HK-2 (cell line): Measurements from ENCODE around the gene SLC1A7.

Experiments used
- DNase-seq: peaks from one replicate; pipeline ENCODE4 v3.0.0-alpha.2; 2018; ENCODE audit not compliant: unreplicated experiment

SLC1A7 gene

GRCh38 chr1:53160924-53161378 is 18.5 kb upstream of the SLC1A7 start:
- DNase-seq = no peak

DNA sequence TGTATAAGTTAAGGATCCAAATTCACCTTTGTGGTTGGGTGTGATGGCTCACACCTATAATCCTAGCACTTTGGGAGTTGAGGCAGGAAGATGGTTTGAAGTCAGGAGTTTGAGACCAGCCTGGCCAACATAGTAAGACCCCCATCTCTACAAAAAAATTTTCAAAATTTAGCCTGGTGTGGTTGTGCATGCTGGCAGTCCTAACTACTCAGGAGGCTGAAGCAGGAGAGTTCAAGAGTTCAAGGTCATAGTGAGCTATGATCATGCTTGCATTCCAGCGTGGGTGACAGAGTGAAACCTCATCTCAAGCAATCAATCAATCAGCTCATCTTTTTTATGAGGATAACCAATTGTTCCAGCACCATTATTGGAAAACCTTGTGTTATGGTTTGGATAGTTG is 16.5 kb upstream of the SLC1A7 start:
- no peak for DNase-seq

GRCh38 chr1:53156783-53157182 is 14.3 kb upstream of the SLC1A7 start:
- no peak for DNase-seq

GRCh38 chr1:53155945-53156344 is 13.5 kb upstream of the SLC1A7 start:
- DNase-seq = no peak

GRCh38 chr1:53155534-53155933 is 13.1 kb upstream of the SLC1A7 start:
- DNase-seq = no peak

GRCh38 chr1:53154859-53155438 is 12.5 kb upstream of the SLC1A7 start:
- no peak for DNase-seq

DNA sequence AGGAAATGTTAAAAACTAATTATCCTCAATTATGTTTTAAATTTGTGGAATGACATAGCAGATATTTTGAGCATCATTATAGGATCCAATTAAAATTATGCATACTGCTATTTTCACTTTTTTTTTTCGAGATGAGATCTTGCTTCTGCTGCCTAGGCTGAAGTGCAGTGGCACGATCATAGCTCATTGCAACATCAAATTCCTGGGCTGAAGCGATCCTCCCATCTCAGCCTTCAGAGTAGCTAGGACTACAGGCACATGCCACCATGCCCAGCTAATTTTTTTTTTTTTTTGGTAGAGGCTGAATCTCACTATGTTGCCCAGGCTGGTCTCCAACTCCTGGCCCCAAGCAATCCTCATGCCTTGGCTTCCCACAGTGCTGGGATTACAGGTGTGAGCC is 11.3 kb upstream of the SLC1A7 start:
- no peak for DNase-seq

DNA sequence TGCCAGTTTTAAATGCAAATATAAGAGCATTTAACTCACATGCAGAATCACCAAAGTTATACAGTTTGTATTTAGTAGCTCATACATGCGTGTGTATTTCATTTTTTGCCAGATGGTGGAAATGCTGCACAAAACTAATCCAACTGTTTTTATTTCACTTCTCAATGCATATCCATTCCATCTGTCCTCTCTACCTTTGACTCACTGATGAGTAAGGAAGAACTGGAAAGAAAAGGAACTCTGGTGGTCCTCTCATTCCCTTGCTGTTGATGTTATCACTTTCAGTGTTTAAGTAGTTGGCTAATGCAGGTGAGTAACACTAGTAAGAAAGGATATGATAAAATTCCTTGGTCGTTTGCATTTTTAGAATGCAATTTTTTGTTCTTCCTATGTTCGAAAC is 5.7 kb upstream of the SLC1A7 start:
- DNase-seq = no peak

DNA sequence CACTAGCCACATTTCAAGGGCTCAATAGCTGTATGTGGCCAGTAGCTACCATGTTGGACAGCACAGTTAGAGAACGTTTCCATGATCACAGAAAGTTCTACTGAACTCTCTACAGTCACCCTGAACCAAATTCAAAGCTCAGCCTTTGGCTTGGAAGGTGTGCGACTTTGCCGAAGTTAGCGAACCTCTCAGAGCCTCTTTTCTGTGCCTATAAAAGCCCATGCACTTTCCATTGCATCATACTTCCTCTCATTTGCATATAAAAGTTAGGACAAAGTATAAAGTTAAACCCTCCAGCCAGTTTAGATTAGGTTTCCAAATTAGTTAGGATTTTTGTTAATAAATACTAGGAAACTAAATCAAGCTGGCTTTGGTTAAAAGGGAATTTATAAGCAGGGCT is 4.7 kb upstream of the SLC1A7 start:
- DNase-seq = no peak

DNA sequence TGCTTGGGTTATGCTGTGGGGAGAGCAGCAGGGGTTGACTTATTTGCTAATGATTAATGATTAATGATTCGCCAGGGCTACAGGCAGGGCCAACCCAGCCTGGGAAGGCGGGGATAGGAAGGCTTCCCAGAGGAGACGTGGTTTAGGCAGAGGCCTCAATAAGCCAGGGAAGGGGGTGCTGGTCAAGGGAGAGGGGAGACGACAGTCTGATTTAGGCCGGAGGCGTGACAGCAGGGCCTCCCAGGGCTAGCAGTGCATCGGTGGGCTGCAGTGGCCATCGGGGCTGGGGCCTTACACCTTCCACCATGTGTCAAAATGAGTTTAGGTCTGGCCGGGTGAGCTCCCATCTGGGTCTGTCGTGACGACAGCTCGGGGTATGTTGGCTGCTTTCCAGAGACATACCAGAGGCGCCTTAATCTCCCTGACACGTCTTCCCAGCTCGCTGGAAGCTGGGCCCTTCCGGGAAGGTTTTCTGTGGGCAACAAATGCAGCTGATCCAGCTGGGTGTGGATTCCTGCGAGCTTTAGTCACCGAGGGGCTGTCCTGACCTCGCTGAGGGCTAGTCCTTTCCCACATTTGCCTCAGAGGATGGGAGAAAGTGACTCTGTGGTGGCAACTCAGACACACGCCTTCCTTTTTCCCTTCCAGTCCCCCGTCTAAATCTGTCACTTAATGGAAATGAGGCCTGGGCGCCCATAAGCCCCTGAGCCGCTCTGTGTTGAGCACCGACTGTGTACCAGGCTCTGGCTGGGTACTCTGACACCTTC is 3.7 kb upstream of the SLC1A7 start:
- DNase-seq = peak; percentile 95

DNA sequence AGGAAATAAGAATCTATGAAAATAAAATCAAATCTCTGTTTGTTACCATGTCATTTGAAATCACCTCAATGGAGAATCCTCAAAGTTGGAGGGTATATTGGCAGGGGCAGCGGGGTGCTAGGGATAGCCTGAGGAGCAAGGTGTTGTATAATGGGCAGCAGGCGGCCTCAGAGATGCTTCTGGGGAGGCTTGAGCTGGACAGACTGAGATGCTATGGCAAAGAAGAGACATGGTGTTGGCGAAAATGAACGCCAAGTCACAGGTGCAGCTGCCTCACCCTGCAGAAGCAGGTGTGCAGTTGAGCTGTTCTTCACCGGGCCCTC is 3.1 kb upstream of the SLC1A7 start:
- DNase-seq = no peak

GRCh38 chr1:53145051-53145600 is 2.7 kb upstream of the SLC1A7 start:
- no peak for DNase-seq

- no peak for DNase-seq
Measured at GRCh38 chr1:53144201-53144600, 1.8 kb upstream of the SLC1A7 start.

DNA sequence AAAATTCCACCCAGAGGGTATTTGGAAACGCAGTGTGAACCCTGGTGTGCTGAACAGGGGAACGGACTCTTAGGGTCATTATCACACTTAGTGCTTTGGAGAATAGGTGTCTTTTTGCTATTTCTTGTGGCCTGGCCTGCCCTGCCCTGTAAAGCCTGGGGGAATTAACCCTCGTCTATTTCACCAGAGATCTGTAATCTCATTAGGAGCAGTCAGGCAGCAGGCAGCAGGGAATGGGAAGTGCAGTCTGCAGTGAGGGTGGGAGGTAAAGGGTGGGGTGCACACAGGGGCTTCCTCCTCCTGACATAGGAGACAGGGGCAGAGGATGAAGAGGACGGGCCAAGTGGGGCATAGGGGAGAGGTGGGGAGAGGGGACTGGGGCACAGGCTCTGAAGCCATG is 1.1 kb upstream of the SLC1A7 start:
- DNase-seq = no peak

- DNase-seq = no peak
Measured at GRCh38 chr1:53141487-53142055, 867 bp downstream of the SLC1A7 start.

DNA sequence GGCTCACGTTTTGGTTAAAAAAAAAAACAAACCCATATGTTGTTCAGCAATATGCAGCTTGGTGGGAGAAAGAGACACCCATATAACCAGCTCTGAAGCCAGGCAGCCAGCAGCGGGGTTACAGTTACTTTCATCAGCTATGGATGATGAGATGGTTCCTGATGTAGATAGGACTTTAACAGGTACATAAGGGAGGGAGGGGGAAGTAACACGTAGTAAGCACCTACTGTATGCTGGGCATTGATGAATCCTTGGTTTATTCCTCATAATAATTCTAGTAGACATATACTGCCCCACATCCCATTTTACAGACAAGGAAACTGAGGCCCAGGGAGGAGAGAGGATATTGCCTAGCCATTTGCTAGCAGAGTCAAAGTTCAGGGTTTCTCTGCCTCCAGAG is 2.0 kb downstream of the SLC1A7 start:
- DNase-seq = no peak

DNA sequence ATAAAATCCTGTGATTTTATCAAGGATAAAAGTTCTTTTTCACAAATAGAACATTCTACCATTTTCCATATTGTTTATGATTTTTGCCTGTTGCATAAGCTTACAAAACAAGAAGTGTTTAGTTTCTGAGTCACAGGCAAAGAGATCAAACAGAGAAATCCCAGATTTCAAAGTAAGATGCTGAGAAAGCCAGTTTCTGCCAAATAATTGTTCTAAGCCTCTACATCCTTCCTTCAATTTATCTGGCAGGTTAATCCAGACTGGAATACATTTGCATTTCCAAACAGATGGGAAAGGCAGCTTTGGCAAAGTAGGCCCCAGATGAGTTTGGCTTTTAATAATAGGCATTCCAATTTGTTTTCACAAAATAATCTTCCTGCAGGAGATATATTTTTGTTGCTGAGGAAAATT is 2.5 kb downstream of the SLC1A7 start:
- no peak for DNase-seq

DNA sequence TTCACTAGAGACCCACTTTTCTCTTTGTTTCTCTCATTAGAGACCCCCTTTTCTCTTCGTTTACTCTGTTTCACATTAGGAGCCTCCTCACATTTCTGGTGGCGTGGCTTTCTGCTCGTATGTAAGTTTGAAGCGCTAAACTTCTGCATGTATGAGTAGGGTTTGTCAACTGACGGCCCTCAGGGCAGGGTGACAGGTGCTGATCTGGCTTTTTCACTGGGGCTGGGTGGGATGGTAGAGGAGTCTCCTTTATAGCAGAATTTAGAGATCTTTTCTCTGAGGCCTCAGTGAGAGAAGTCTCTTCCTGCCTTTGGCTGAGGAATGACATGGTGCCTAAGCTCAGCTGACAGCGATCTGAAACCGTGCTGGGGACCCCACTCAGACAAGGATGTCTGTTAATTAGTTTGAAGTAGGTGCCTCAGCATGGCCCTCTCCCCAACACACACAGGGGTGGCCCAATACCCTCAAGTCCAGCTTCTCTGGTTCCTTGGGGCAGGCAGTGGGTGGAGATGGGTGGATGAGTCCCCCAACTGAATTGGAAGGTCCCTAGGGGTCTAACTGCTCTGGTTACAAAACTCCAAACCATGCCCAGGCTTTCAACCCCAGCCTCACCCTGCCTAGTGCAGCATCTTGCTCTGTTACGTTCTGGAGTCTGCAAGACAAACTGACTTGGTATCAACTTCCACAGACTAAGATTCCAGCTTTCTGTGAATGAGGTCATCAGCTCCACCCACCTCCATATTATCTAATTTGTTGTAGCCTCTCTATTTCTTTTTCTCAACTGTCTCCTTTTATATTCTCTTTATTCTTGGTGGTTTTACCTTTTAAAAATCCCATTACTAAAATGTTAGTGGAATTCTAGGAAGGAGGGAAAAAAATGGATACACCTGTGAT is 3.2 kb downstream of the SLC1A7 start:
- DNase-seq = no peak

GRCh38 chr1:53137729-53138128 is 4.7 kb downstream of the SLC1A7 start:
- DNase-seq = no peak

GRCh38 chr1:53135735-53136114 is 6.7 kb downstream of the SLC1A7 start:
- no peak for DNase-seq

- DNase-seq = no peak
Measured at GRCh38 chr1:53134961-53135734, 7.3 kb downstream of the SLC1A7 start.
